GM23338 (cell line): Measurements from ENCODE around the gene SLC38A10.

Experiments
- EZH2phosphoT487 ChIP-seq: fragments of 200-600 bp; sonication (generic); IDR thresholded peaks from one replicate; pipeline ENCODE4 v1.8.1; 2018; ENCODE audit warnings: antibody characterized with exemption; ENCODE audit not compliant: unreplicated experiment
- TF ChIP-seq, protein P1 (sequence below), 2 experiments: fragments of 200-600 bp in 1 of 2; sonication (generic) in 1 of 2; conservative IDR thresholded peaks; 2 replicates each; pipeline versions ENCODE4 v1.5.1 to v1.6.1; 2016 to 2017; ENCODE audit warnings: antibody characterized with exemption in 2 of 2, low read depth in 2 of 2, mild to moderate bottlenecking in 2 of 2, moderate library complexity in 1 of 2

DNA sequence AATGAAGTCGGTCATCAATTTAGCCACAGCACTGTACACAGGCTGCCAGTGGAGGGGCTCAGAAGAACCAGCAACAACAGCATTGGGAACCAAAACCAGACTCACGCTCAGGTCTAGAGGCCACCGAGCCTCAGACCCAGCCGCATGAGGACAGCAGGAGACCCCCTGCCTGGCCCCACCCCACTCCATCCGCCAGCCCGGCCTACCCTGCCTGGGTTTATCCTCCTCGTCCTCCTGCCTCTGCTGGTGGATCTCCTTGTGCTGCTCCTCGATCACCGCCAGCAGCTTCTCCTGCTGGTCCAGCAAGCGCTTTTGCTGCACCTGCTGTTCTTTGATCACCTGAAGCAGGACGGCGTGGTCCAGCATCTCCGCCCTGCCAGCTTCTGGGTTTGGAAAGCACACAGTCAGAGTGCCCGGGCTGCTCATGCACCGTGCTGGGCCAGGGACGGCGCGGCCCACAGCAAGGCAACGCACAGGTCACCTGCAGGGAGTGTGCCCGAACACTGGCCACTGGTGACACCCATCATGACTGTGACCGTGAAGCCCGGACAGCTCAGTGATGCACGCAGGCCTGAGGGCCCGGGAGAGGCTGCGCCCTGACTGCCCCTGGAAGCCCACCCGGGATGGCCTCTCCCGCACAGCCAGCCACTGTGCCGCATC is 48.3 kb downstream of the SLC38A10 start:
- TF ChIP-seq, protein P1, sequence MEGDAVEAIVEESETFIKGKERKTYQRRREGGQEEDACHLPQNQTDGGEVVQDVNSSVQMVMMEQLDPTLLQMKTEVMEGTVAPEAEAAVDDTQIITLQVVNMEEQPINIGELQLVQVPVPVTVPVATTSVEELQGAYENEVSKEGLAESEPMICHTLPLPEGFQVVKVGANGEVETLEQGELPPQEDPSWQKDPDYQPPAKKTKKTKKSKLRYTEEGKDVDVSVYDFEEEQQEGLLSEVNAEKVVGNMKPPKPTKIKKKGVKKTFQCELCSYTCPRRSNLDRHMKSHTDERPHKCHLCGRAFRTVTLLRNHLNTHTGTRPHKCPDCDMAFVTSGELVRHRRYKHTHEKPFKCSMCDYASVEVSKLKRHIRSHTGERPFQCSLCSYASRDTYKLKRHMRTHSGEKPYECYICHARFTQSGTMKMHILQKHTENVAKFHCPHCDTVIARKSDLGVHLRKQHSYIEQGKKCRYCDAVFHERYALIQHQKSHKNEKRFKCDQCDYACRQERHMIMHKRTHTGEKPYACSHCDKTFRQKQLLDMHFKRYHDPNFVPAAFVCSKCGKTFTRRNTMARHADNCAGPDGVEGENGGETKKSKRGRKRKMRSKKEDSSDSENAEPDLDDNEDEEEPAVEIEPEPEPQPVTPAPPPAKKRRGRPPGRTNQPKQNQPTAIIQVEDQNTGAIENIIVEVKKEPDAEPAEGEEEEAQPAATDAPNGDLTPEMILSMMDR (conservative IDR thresholded peaks at IDR 0.05; ENCODE audit: low read depth in 2 of 2) = no peak
- no peak for TF ChIP-seq EZH2phosphoT487
